Lung (tissue), 12 donors: ENCODE results near the gene POLR2F. TPM values are rescaled to one million over a fixed set of nuclear protein-coding genes. Genes with fewer than 3 reads are reported as not detected.
"Not testable (repeated sequence)": the region's sequence is repeated elsewhere in the genome, so short reads cannot be mapped to it uniquely, and the experiment has no call there.

Experiments
- ATAC-seq: fragments of 200-7000 bp; cut with Tn5 transposase; one replicate; pipeline ENCODE4 v1.9.1; 2020; ENCODE audit warnings: moderate number of reproducible peaks; ENCODE audit not compliant: insufficient read depth, low FRiP score
- DNase-seq, 3 donors: peaks; one replicate each; pipeline ENCODE4 v3.0.0-alpha.2; 2013 to 2017
- H3K27ac ChIP-seq, 2 donors: one replicate each; pipeline ENCODE4 v1.5.1; 2013; ENCODE audit warnings: mild to moderate bottlenecking in 2 of 2, moderate library complexity in 2 of 2, control low read depth in 1 of 2, inconsistent platforms in 1 of 2, low read depth in 1 of 2, low read length in 1 of 2
- H3K27me3 ChIP-seq, 3 donors: one replicate each; pipeline ENCODE4 v1.5.1; 2013; ENCODE audit warnings: low read length in 2 of 3; ENCODE audit not compliant: control insufficient read depth in 3 of 3, insufficient read depth in 3 of 3
- H3K36me3 ChIP-seq, 4 donors: one replicate each; pipeline ENCODE4 v1.5.1; 2013; ENCODE audit warnings: low read length in 4 of 4, mild to moderate bottlenecking in 1 of 4, moderate library complexity in 1 of 4; ENCODE audit not compliant: control insufficient read depth in 4 of 4, insufficient read depth in 4 of 4
- H3K4me1 ChIP-seq, 5 donors: one replicate each; pipeline ENCODE4 v1.5.1; 2013; ENCODE audit warnings: low read length in 5 of 5, mild to moderate bottlenecking in 2 of 5, moderate library complexity in 1 of 5; ENCODE audit not compliant: control insufficient read depth in 5 of 5, insufficient read depth in 5 of 5
- H3K4me3 ChIP-seq: one replicate; pipeline ENCODE4 v1.5.1; 2013; ENCODE audit warnings: mild to moderate bottlenecking, control low read depth, moderate library complexity
- H3K9ac ChIP-seq, 2 donors: one replicate each; pipeline ENCODE4 v1.5.1; 2013; ENCODE audit warnings: low read length in 2 of 2, control low read depth in 1 of 2; ENCODE audit not compliant: insufficient read depth in 1 of 2
- H3K9me3 ChIP-seq, 4 donors: one replicate each; pipeline ENCODE4 v1.5.1; 2013; ENCODE audit warnings: low read length in 3 of 4, mild to moderate bottlenecking in 1 of 4, moderate library complexity in 1 of 4; ENCODE audit not compliant: control insufficient read depth in 4 of 4, insufficient read depth in 3 of 4
- CTCF ChIP-seq: IDR thresholded peaks from 2 replicates; pipeline ENCODE4 v1.5.1; 2012; ENCODE audit warnings: mild to moderate bottlenecking; ENCODE audit errors: control extremely low read depth, extremely low read depth
- WGBS, 2 donors: extraction: QIAGEN DNeasy Blood & Tissue Kit; methylation state at CpG; one replicate each; pipeline ENCODE4 v1.1.7; 2013; 5-methylcytosine and 5-hydroxymethylcytosine counted together
- polyA plus RNA-seq, 2 donors: library from polyadenylated mRNA; stranded (reverse); fragments of 200-250 nt; gene quantifications; one replicate each; pipeline ENCODE4 v1.2.1, GENCODE V29; 2013
- total RNA-seq, 2 donors: library from RNA; depleted of rRNA in 1 of 2; stranded (reverse); fragments of >200 nt in 1 of 2; gene quantifications; one replicate each; pipeline ENCODE4 v1.2.1, GENCODE V29; 2014 to 2021
- donor health status: control.
- donor health status: control.
- donor health status: Bipolar disorder and iron deficiency.
- donor health status: healthy.
- donor health status: DM: yes; HTN: yes; CAD: no.

Gene POLR2F
- total and polyA plus RNA-seq, 4 donors = 36.8 to 161 (median 79.6) TPM

- DNase-seq = no peak
- H3K27ac ChIP-seq = peak overlapping the region in 1 of 2 donors; percentile 80
- WGBS, 2 donors = 0 to 1% methylated on average over 13 of the region's 13 CpGs
Measured at GRCh38 chr22:37953062-37953436, 450 bp upstream of the POLR2F start.

GRCh38 chr22:37954686-37955085 is 1.2 kb downstream of the POLR2F start:
- no peak for TF ChIP-seq CTCF
- peaks cover 0 to 19% (median 4%) of the 10 kb centered on the region in 5 donors for H3K4me1 ChIP-seq
- peaks cover 0 to 2% (median 0%) of the 10 kb centered on the region in 3 donors for H3K27me3 ChIP-seq
- no peak overlapping the region for H3K9ac ChIP-seq
- DNase-seq (no peak), ATAC-seq (no peak)
- H3K36me3 ChIP-seq = peaks cover 8 to 26% (median 22%) of the 10 kb centered on the region in 4 donors
- no peak overlapping the region for H3K4me3 ChIP-seq
- WGBS, 2 donors = 66 to 76% methylated on average over 4 of the region's 4 CpGs
- H3K9me3 ChIP-seq = no peaks in the 10 kb centered on the region
- H3K27ac ChIP-seq = no peak overlapping the region

More at GRCh38 chr22:37953062-37953436, 450 bp upstream of the POLR2F start:
- ATAC-seq = peak; percentile 27
- Histone ChIP-seq H3K9ac (peak overlapping the region; percentile 56 to 75), H3K36me3 (peaks cover 8 to 16% (median 14%) of the 10 kb centered on the region in 4 donors), H3K9me3 (no peaks in the 10 kb centered on the region), H3K27me3 (peaks cover 0 to 2% (median 0%) of the 10 kb centered on the region in 3 donors), H3K4me1 (peaks cover 0 to 19% (median 4%) of the 10 kb centered on the region in 5 donors), H3K4me3 (peak overlapping the region; percentile 76)
- no peak for TF ChIP-seq CTCF

GRCh38 chr22:37955825-37956397 is 2.4 kb downstream of the POLR2F start:
- H3K4me3 ChIP-seq, H3K27me3 ChIP-seq, DNase-seq, H3K27ac ChIP-seq, H3K9me3 ChIP-seq, H3K9ac ChIP-seq, ATAC-seq: not testable (repeated sequence)
- H3K36me3 ChIP-seq = peaks cover 8 to 32% (median 26%) of the 10 kb centered on the region in 4 donors
- H3K4me1 ChIP-seq = peaks cover 0 to 19% (median 4%) of the 10 kb centered on the region in 5 donors
- WGBS, 2 donors = 67 to 83% methylated on average over 15 of the region's 15 CpGs

GRCh38 chr22:37957232-37957631 is 3.7 kb downstream of the POLR2F start:
- TF ChIP-seq CTCF = no peak

More at GRCh38 chr22:37957232-37957631, 3.7 kb downstream of the POLR2F start:
- Histone ChIP-seq H3K9me3 (no peaks in the 10 kb centered on the region), H3K36me3 (peaks cover 10 to 45% (median 35%) of the 10 kb centered on the region in 4 donors), H3K9ac (no peak overlapping the region), H3K4me3 (no peak overlapping the region), H3K4me1 (peaks cover 0 to 19% (median 4%) of the 10 kb centered on the region in 5 donors), H3K27ac (no peak overlapping the region), H3K27me3 (peaks cover 0 to 2% (median 0%) of the 10 kb centered on the region in 3 donors)
- WGBS, 2 donors = 83 to 92% methylated on average over 4 of the region's 4 CpGs
- no peak for DNase-seq
- no peak for ATAC-seq
